ENCODE measurements around the gene IL3RA. TPM values are rescaled to one million over a fixed set of nuclear protein-coding genes. Genes with fewer than 3 reads are reported as not detected.
"Not testable (repeated sequence)": the region's sequence is repeated elsewhere in the genome, so short reads cannot be mapped to it uniquely, and the experiment has no call there.

Gene IL3RA
- total RNA-seq, 4 donors from 2014 or later = 3.3 to 17.7 (median 6.3) TPM

GRCh38 chrX:1294301-1295067, 42.1 kb upstream of the IL3RA start:
- H3K27me3 ChIP-seq = no peaks in the 10 kb centered on the region
- H3K36me3 ChIP-seq = no peaks in the 10 kb centered on the region
- H3K4me3 ChIP-seq = no peak overlapping the region
- WGBS, 2 donors = 91 to 94% methylated on average over 28 to 29 of the region's 29 CpGs
- no peak overlapping the region for H3K27ac ChIP-seq
- DNase-seq (ENCODE audit: low spot score in 2 of 2) = no peak
- peaks cover 0 to 4% (median 0%) of the 10 kb centered on the region in 4 donors for H3K9me3 ChIP-seq
- no peaks in the 10 kb centered on the region for H3K4me1 ChIP-seq
- TF ChIP-seq CTCF (IDR thresholded peaks at IDR 0.05) = no peak
- TF ChIP-seq EP300 (IDR thresholded peaks at IDR 0.05) = no peak
- TF ChIP-seq POLR2A (IDR thresholded peaks at IDR 0.05) = no peak

GRCh38 chrX:1295550-1295949, 41.0 kb upstream of the IL3RA start:
- 88 to 93% methylated on average over 10 of the region's 10 CpGs for WGBS, 2 donors
- TF ChIP-seq EP300 (IDR thresholded peaks at IDR 0.05) = no peak
- TF ChIP-seq CTCF (IDR thresholded peaks at IDR 0.05) = no peak
- no peak for TF ChIP-seq POLR2A (IDR thresholded peaks at IDR 0.05)
- H3K27me3 ChIP-seq = no peaks in the 10 kb centered on the region
- no peaks in the 10 kb centered on the region for H3K4me1 ChIP-seq
- H3K36me3 ChIP-seq = no peaks in the 10 kb centered on the region
- no peak overlapping the region for H3K4me3 ChIP-seq
- H3K9me3 ChIP-seq = peaks cover 0 to 5% (median 0%) of the 10 kb centered on the region in 4 donors
- DNase-seq (ENCODE audit: low spot score in 2 of 2) = no peak
- no peak overlapping the region for H3K27ac ChIP-seq

- H3K9me3 ChIP-seq; DNase-seq (ENCODE audit: low spot score in 2 of 2); H3K36me3 ChIP-seq; H3K4me1 ChIP-seq; H3K27ac ChIP-seq; H3K27me3 ChIP-seq; H3K4me3 ChIP-seq: not testable (repeated sequence)
- WGBS, 2 donors = 92 to 93% methylated on average over 5 to 7 of the region's 8 CpGs
Measured at GRCh38 chrX:1297591-1297990, 39.0 kb upstream of the IL3RA start.

GRCh38 chrX:1300449-1300848, 36.1 kb upstream of the IL3RA start:
- Histone ChIP-seq H3K36me3 (no peaks in the 10 kb centered on the region), H3K9me3 (peaks cover 0 to 5% (median 0%) of the 10 kb centered on the region in 4 donors), H3K27ac (no peak overlapping the region), H3K4me3 (no peak overlapping the region), H3K27me3 (no peaks in the 10 kb centered on the region), H3K4me1 (no peaks in the 10 kb centered on the region)
- TF ChIP-seq POLR2A (IDR thresholded peaks at IDR 0.05) = no peak
- no peak for TF ChIP-seq CTCF (IDR thresholded peaks at IDR 0.05)
- TF ChIP-seq EP300 (IDR thresholded peaks at IDR 0.05) = no peak
- 47 to 53% methylated on average over 14 to 15 of the region's 15 CpGs for WGBS, 2 donors
- no peak for DNase-seq (ENCODE audit: low spot score in 2 of 2)

GRCh38 chrX:1305411-1305810, 31.2 kb upstream of the IL3RA start:
- 85 to 87% methylated on average over 14 of the region's 14 CpGs for WGBS, 2 donors
- H3K9me3 ChIP-seq = peaks cover 0 to 10% (median 0%) of the 10 kb centered on the region in 4 donors
- TF ChIP-seq CTCF (IDR thresholded peaks at IDR 0.05) (no peak), POLR2A (IDR thresholded peaks at IDR 0.05) (no peak), EP300 (IDR thresholded peaks at IDR 0.05) (no peak)
- H3K4me3 ChIP-seq = no peak overlapping the region
- no peaks in the 10 kb centered on the region for H3K4me1 ChIP-seq
- no peak for DNase-seq (ENCODE audit: low spot score in 2 of 2)
- peaks cover 0 to 3% (median 0%) of the 10 kb centered on the region in 3 donors for H3K36me3 ChIP-seq
- no peaks in the 10 kb centered on the region for H3K27me3 ChIP-seq
- no peak overlapping the region for H3K27ac ChIP-seq
